OCI-LY7 (cell line): Measurements from ENCODE around the gene CHCHD6. TPM values are rescaled to one million over a fixed set of nuclear protein-coding genes. Genes with fewer than 3 reads are reported as not detected.
A peak's percentile ranks its signal among the peaks of the same experiment; 100 is the strongest.

Source experiments
- BruUV-seq: library from RNA; stranded (reverse); fragments of 400-500 nt; replicated peaks from 2 replicates; lab custom pipeline; 2021; lab: Mats Ljungman, UMichigan
- CTCF ChIA-PET: fragments of 300-600 bp; sonication (Branson Sonifier 250); formaldehyde crosslinking; loops from one replicate; lab custom pipeline; 2022; ENCODE audit warnings: antibody characterized with exemption; ENCODE audit not compliant: unreplicated experiment; lab: Charles Lee
- POLR2A ChIA-PET: fragments of 300-600 bp; sonication (Branson Sonifier 250); formaldehyde crosslinking; loops from one replicate; lab custom pipeline; 2022; ENCODE audit warnings: antibody characterized with exemption; lab: Charles Lee
- DNase-seq: peaks from one replicate; pipeline ENCODE4 v3.0.0-alpha.2; 2015; ENCODE audit warnings: low spot score
- H2AFZ ChIP-seq: fragments of 200-600 bp; sonication (generic), shearing (Covaris generic); 2 replicates; pipeline ENCODE4 v1.6.1; 2014; ENCODE audit warnings: mild to moderate bottlenecking, antibody characterized with exemption, low read length, moderate library complexity
- H3K27ac ChIP-seq: fragments of 200-600 bp; sonication (generic); 2 replicates; pipeline ENCODE4 v1.5.1; 2014; ENCODE audit warnings: mixed run types, low read depth, mild to moderate bottlenecking, moderate library complexity, low read length, inconsistent platforms; ENCODE audit not compliant: poor library complexity, severe bottlenecking
- H3K36me3 ChIP-seq: fragments of 200-600 bp; sonication (generic); 2 replicates; pipeline ENCODE4 v1.6.1; 2014; ENCODE audit warnings: mild to moderate bottlenecking, antibody characterized with exemption, low read length, moderate library complexity, mixed read lengths; ENCODE audit not compliant: insufficient read depth
- H3K4me1 ChIP-seq: fragments of 200-600 bp; sonication (generic); 2 replicates; pipeline ENCODE4 v1.5.1; 2014; ENCODE audit warnings: mild to moderate bottlenecking, low read length; ENCODE audit not compliant: insufficient read depth, poor library complexity, severe bottlenecking
- H3K4me2 ChIP-seq: fragments of 200-600 bp; sonication (generic); 2 replicates; pipeline ENCODE4 v1.6.1; 2014; ENCODE audit warnings: mild to moderate bottlenecking, low read length
- H3K4me3 ChIP-seq: fragments of 200-600 bp; sonication (generic); 2 replicates; pipeline ENCODE4 v1.5.1; 2014; ENCODE audit warnings: mild to moderate bottlenecking, low read depth, low read length; ENCODE audit not compliant: poor library complexity, severe bottlenecking
- H3K79me2 ChIP-seq: fragments of 200-600 bp; sonication (generic); 2 replicates; pipeline ENCODE4 v1.6.1; 2016; ENCODE audit warnings: low read depth, mild to moderate bottlenecking, low read length, moderate library complexity, mixed read lengths; ENCODE audit not compliant: insufficient read depth
- H3K9me2 ChIP-seq: fragments of 200-600 bp; sonication (generic); 2 replicates; pipeline ENCODE4 v1.6.1; 2016; ENCODE audit warnings: mild to moderate bottlenecking, low read length, mixed read lengths; ENCODE audit not compliant: insufficient read depth
- H3K9me3 ChIP-seq: fragments of 200-600 bp; sonication (generic); 2 replicates; pipeline ENCODE4 v1.6.1; 2014; ENCODE audit warnings: mild to moderate bottlenecking, mixed run types, low read length, mixed read lengths
- H4K20me1 ChIP-seq: fragments of 200-600 bp; sonication (generic); 2 replicates; pipeline ENCODE4 v1.6.1; 2014; ENCODE audit warnings: mild to moderate bottlenecking, antibody characterized with exemption, low read length, moderate library complexity, mixed read lengths; ENCODE audit not compliant: insufficient read depth
- CTCF ChIP-seq: fragments of 200-600 bp; sonication (generic); conservative IDR thresholded peaks from 2 replicates; pipeline ENCODE4 v1.5.1; 2014; ENCODE audit warnings: mild to moderate bottlenecking, antibody characterized with exemption, low read length, moderate library complexity, mixed read lengths
- EZH2phosphoT487 ChIP-seq: fragments of 200-600 bp; sonication (generic); IDR thresholded peaks from 2 replicates; pipeline ENCODE4 v1.6.1; 2018; ENCODE audit warnings: low read depth, borderline replicate concordance, mild to moderate bottlenecking, mixed run types, antibody characterized with exemption, low read length, moderate library complexity, mixed read lengths
- intact Hi-C: fragments of 100-400 bp; cut with micrococcal nuclease; formaldehyde crosslinking; loops from one replicate; pipeline ENCODE4 v1.10.0; 2022; ENCODE audit not compliant: unreplicated experiment
- total RNA-seq, 2 experiments: library from RNA; depleted of rRNA in 1 of 2; stranded (reverse); fragments of >200 nt in 1 of 2; shearing (Covaris generic) in 1 of 2; gene quantifications; 2 replicates each; pipeline ENCODE4 v1.2.3, GENCODE V29; 2014 to 2022

Gene CHCHD6
- total RNA-seq, 2 experiments from 2014 or later, result 14.7 to 21.2 TPM

- Histone ChIP-seq H3K9me3 (no peaks in the 10 kb centered on the region), H4K20me1 (no peaks in the 10 kb centered on the region), H3K27ac (peak overlapping the region; percentile 38), H3K4me3 (peak overlapping the region; percentile 34), H3K79me2 (no peaks in the 10 kb centered on the region), H3K4me1 (peaks cover 27% of the 10 kb centered on the region), H3K36me3 (no peaks in the 10 kb centered on the region), H2AFZ (peak overlapping the region; percentile 47), H3K9me2 (no peaks in the 10 kb centered on the region), H3K4me2 (peak overlapping the region; percentile 67)
- POLR2A ChIA-PET, result no interaction called here
- BruUV-seq, result no TSS peak
- intact Hi-C loops, result loop anchor here (1.0 to 10.0 kb wide), 3 partner anchors 303 to 866 kb away; no protein-coding TSS in a partner anchor
- CTCF ChIA-PET, result interaction anchor here (0.6 to 1.0 kb wide), 3 partner anchors 69 to 770 kb away, joined by 4 to 9 read pairs (median 4); no protein-coding TSS in a partner anchor
- TF ChIP-seq EZH2phosphoT487, result no peak
- no peak for TF ChIP-seq CTCF
- peak; percentile 78 for DNase-seq
These were observed 25.2 kb upstream of the CHCHD6 start for GRCh38 chr3:126678693-126679317.

DNA sequence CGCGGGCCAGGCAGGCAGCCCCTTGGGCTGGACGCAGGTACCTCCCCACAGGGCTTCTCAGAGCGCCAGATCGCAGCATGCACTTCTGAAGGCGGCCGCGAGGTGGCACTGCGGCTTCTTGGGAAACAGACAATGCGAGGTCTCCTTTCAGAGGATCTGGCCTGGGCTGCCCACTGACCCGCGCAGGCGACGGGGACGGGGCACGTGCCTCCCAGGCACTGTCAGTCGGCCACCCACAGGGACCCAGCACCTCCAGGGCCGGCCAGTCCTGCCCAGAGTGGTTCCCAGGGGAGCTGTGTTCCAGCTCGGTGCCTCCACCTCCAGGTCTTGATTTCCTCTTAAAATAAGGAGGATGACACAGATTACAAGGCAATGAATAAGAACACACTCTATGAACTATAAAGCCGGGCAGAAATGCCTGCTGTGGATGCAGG, 24.7 kb upstream of the CHCHD6 start:
- no TSS peak for BruUV-seq
- Histone ChIP-seq H3K4me3 (peak overlapping the region; percentile 34), H3K9me3 (no peaks in the 10 kb centered on the region), H3K9me2 (no peaks in the 10 kb centered on the region), H3K79me2 (no peaks in the 10 kb centered on the region), H3K27ac (peak overlapping the region; percentile 38), H2AFZ (peak overlapping the region; percentile 47), H4K20me1 (no peaks in the 10 kb centered on the region), H3K4me1 (peaks cover 27% of the 10 kb centered on the region), H3K36me3 (no peaks in the 10 kb centered on the region), H3K4me2 (peak overlapping the region; percentile 67)
- intact Hi-C loops, result loop anchor here (1.0 to 10.0 kb wide), 3 partner anchors 303 to 865 kb away; no protein-coding TSS in a partner anchor
- ChIA-PET CTCF (interaction anchor here (0.6 to 1.0 kb wide), 2 partner anchors 698 to 770 kb away, joined by 4 to 9 read pairs; no protein-coding TSS in a partner anchor), POLR2A (no interaction called here)
- TF ChIP-seq EZH2phosphoT487 (no peak), CTCF (peak; percentile 88)
- peak; percentile 74 for DNase-seq
